ENCODE data around the gene MORC3. TPM values are rescaled to one million over a fixed set of nuclear protein-coding genes. Genes with fewer than 3 reads are reported as not detected.
"Not testable (repeated sequence)": the region's sequence is repeated elsewhere in the genome, so short reads cannot be mapped to it uniquely, and the experiment has no call there.

The MORC3 gene
- total RNA-seq, result 10 to 100 TPM; 40.3 to 49.9 (median 42.8) TPM

- TF ChIP-seq CTCF (IDR thresholded peaks at IDR 0.05) (peak in 1 of 6 experiments; percentile 2), POLR2A (IDR thresholded peaks at IDR 0.05) (peak; percentile 24 to 96)
- 0 to 1% methylated on average over 23 to 25 of the region's 59 CpGs for WGBS, 2 donors
- intact Hi-C loops (cut with DNase I), result loop anchor here (10.0 kb wide), 1 partner anchor 175 kb away; no protein-coding TSS in a partner anchor
Observed at GRCh38 chr21:36319767-36320420, at the start of gene MORC3. TSS of gene MORC3 (plus strand) at chr21:36320197. CDS start at chr21:36320265, 68 bp downstream.

GRCh38 chr21:36270786-36271695 is 49.0 kb upstream of the MORC3 start:
- H3K9me3 ChIP-seq; H3K36me3 ChIP-seq; H3K27ac ChIP-seq; H3K27me3 ChIP-seq; intact Hi-C loops (cut with DNase I); H3K4me3 ChIP-seq (replicated peaks in 1 of 3); H3K4me1 ChIP-seq: not testable (repeated sequence)
- 92 to 93% methylated on average over 12 of the region's 12 CpGs for WGBS, 2 donors
- DNase-seq, result peak in 1 of 2 donors; percentile 24

More at GRCh38 chr21:36319767-36320420, at the start of gene MORC3:
- no peaks in the 10 kb centered on the region for H3K27me3 ChIP-seq
- H3K4me3 ChIP-seq (replicated peaks in 1 of 3), result peak within 1 kb of the TSS; percentile 46 to 85 (median 54)
- no peaks in the 10 kb centered on the region for H3K9me3 ChIP-seq
- H3K27ac ChIP-seq, result peak within 1 kb of the TSS; percentile 94 to 99 (median 95)
- peaks cover 7 to 10% of the 10 kb centered on the region in 2 donors for H3K4me1 ChIP-seq
- no peaks in the 10 kb centered on the region for H3K36me3 ChIP-seq
- peak; percentile 97 to 98 for DNase-seq

- TF ChIP-seq CTCF (IDR thresholded peaks at IDR 0.05) (no peak), POLR2A (IDR thresholded peaks at IDR 0.05) (no peak)
- no peaks in the 10 kb centered on the region for H3K36me3 ChIP-seq
- 37 to 43% methylated on average over 4 of the region's 4 CpGs for WGBS, 2 donors
- DNase-seq, result no peak
- no peaks in the 10 kb centered on the region for H3K9me3 ChIP-seq
- H3K4me1 ChIP-seq, result peaks cover 0 to 4% of the 10 kb centered on the region in 2 donors
- intact Hi-C loops (cut with DNase I), result no loop called here
- H3K27ac ChIP-seq, result no peak overlapping the region
- no peak overlapping the region for H3K4me3 ChIP-seq (replicated peaks in 1 of 3)
- no peaks in the 10 kb centered on the region for H3K27me3 ChIP-seq
Observed at GRCh38 chr21:36274128-36274527, 45.9 kb upstream of the MORC3 start.

- no peak for TF ChIP-seq POLR2A (IDR thresholded peaks at IDR 0.05)
- no peak for TF ChIP-seq CTCF (IDR thresholded peaks at IDR 0.05)
- intact Hi-C loops (cut with DNase I), result no loop called here
- DNase-seq, result no peak
- no peak overlapping the region for H3K27ac ChIP-seq
- no peaks in the 10 kb centered on the region for H3K27me3 ChIP-seq
- 83 to 90% methylated on average over 10 of the region's 10 CpGs for WGBS, 2 donors
- H3K9me3 ChIP-seq, result no peaks in the 10 kb centered on the region
- no peak overlapping the region for H3K4me3 ChIP-seq (replicated peaks in 1 of 3)
- no peaks in the 10 kb centered on the region for H3K36me3 ChIP-seq
- no peaks in the 10 kb centered on the region for H3K4me1 ChIP-seq
Observed at GRCh38 chr21:36282568-36283230, 37.3 kb upstream of the MORC3 start.

- H3K9me3 ChIP-seq; H3K27ac ChIP-seq; H3K4me3 ChIP-seq (replicated peaks in 1 of 3); H3K36me3 ChIP-seq; H3K4me1 ChIP-seq; DNase-seq; intact Hi-C loops (cut with DNase I); H3K27me3 ChIP-seq: not testable (repeated sequence)
- 88 to 90% methylated on average over 9 of the region's 9 CpGs for WGBS, 2 donors
Observed at GRCh38 chr21:36283231-36283622, 36.8 kb upstream of the MORC3 start.
